Measurements from ENCODE around the gene CDH13. TPM values are rescaled to one million over a fixed set of nuclear protein-coding genes. Genes with fewer than 3 reads are reported as not detected.

The CDH13 gene
- polyA plus RNA-seq, 2 of the 4 experiments (the other 2 are of a cell fraction): not detected

DNA sequence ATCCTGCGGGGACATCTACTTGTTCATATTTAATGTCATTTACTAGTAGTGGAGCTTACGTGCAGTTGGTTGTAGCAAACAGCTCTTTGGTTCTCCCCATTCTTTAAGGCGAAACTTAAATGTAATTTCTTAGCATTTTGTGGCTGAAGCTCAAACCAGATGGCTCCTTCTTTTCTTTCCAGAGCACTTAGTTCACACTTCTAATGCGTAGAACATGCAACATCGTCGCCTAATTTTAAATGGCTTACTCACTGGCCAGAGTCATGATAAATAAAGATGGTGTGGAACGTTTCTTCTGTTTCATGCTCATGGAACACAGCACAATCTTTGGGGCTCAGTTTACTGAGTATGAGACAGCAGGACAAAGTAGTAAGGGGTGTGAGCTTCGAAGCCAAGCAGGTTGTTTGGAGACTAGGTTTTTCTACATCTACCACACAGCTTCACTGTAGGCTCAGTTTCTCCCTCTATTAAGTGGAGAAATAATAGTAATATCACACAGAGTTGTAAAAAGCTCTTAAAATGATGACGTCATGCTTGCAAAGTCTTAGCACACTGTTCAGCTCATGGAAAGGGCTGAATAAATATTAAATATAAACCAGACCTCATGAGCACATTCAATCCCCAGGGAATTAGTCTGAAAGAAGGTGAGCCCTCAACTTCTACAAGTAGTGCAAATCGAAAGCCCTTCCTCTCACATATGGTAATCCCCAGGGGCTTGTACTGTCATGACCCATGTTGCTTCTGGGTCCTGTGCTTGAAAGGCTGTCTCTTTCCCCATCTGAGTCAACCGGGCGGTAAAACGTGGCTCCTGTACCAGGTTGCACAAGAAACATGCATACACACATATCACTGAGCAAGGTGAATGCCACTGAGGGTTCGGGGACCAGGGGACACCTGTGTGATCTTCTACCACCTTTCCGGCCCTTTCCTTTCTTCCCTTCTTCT, 384.3 kb downstream of the CDH13 start:
- H3K27ac ChIP-seq: no peak overlapping the region
- no peaks in the 10 kb centered on the region for H3K9me3 ChIP-seq
- DNase-seq (ENCODE audit: low read depth in 1 of 2, low spot score in 1 of 2) (no peak), FAIRE-seq (no peak), ATAC-seq (no peak)
- no peak overlapping the region for H3K4me2 ChIP-seq
- 3% methylated on average over 15 of the region's 15 CpGs for WGBS (ENCODE audit: missing lambda C conversion rate)
- ChIA-PET CTCF (no interaction called here), POLR2A (no interaction called here)
- no peak for TF ChIP-seq SREBF2 (IDR thresholded peaks at IDR 0.05)
- TF ChIP-seq RAD21 (conservative IDR thresholded peaks at IDR 0.05 in 1 of 2, IDR thresholded peaks at IDR 0.05 in 1 of 2): no peak
- TF ChIP-seq POLR2A (IDR thresholded peaks at IDR 0.05; ENCODE audit: low read length): no peak
- no peak for TF ChIP-seq NPAS2 (CRISPR knock-in tag; IDR thresholded peaks at IDR 0.05; ENCODE audit: borderline replicate concordance)
- no peak for TF ChIP-seq FOSL2 (IDR thresholded peaks at IDR 0.05)
- no peak for TF ChIP-seq FOSL2 (CRISPR knock-in tag; IDR thresholded peaks at IDR 0.05)
- no peak for TF ChIP-seq RNF2 (IDR thresholded peaks at IDR 0.05; ENCODE audit: borderline replicate concordance, low read depth)
- no peak for TF ChIP-seq KDM5A (IDR thresholded peaks at IDR 0.05)
- no peak for TF ChIP-seq HOXB5 (CRISPR knock-in tag; IDR thresholded peaks at IDR 0.05)
- TF ChIP-seq, protein P1, sequence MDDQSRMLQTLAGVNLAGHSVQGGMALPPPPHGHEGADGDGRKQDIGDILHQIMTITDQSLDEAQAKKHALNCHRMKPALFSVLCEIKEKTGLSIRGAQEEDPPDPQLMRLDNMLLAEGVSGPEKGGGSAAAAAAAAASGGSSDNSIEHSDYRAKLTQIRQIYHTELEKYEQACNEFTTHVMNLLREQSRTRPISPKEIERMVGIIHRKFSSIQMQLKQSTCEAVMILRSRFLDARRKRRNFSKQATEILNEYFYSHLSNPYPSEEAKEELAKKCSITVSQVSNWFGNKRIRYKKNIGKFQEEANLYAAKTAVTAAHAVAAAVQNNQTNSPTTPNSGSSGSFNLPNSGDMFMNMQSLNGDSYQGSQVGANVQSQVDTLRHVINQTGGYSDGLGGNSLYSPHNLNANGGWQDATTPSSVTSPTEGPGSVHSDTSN (IDR thresholded peaks at IDR 0.05): no peak
- TF ChIP-seq SMC3 (IDR thresholded peaks at IDR 0.05): no peak
- no peak overlapping the region for H3K4me3 ChIP-seq
- H3K4me1 ChIP-seq: no peaks in the 10 kb centered on the region

DNA sequence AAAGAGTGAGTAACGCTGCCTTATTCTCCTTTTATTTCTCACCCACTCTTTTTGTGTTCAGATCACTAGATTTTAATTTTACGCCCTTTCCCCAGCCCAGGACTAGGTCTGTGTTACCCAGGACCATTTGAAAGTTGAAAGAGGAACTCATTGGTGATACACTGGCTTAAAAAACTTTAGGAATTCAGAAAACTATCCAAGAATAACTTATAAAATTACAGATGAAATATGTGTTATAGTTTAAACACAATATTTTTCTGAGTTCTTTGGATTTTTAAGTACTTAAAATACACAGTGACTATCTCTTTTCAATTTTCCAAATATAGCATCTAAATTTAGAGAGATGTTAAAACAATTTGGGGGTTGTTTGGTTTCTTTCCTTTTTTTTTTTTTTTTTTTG, 385.2 kb downstream of the CDH13 start:
- Histone ChIP-seq H3K27ac (no peak overlapping the region), H3K4me3 (no peak overlapping the region), H3K4me1 (no peaks in the 10 kb centered on the region), H3K4me2 (no peak overlapping the region), H3K9me3 (no peaks in the 10 kb centered on the region)
- TF ChIP-seq GATA3 (IDR thresholded peaks at IDR 0.05; ENCODE audit: borderline replicate concordance): no peak
- no peak for TF ChIP-seq RAD21 (conservative IDR thresholded peaks at IDR 0.05 in 1 of 2, IDR thresholded peaks at IDR 0.05 in 1 of 2)
- TF ChIP-seq HEYL (CRISPR knock-in tag; IDR thresholded peaks at IDR 0.05): no peak
- TF ChIP-seq, protein P2, sequence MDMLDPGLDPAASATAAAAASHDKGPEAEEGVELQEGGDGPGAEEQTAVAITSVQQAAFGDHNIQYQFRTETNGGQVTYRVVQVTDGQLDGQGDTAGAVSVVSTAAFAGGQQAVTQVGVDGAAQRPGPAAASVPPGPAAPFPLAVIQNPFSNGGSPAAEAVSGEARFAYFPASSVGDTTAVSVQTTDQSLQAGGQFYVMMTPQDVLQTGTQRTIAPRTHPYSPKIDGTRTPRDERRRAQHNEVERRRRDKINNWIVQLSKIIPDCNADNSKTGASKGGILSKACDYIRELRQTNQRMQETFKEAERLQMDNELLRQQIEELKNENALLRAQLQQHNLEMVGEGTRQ (IDR thresholded peaks at IDR 0.05): no peak
- TF ChIP-seq ESRRA (IDR thresholded peaks at IDR 0.05; ENCODE audit: borderline replicate concordance, low read length): no peak
- TF ChIP-seq HMGXB4 (CRISPR knock-in tag; IDR thresholded peaks at IDR 0.05; ENCODE audit: borderline replicate concordance): no peak
- no peak for TF ChIP-seq EHF (CRISPR knock-in tag; IDR thresholded peaks at IDR 0.05)
- no peak for TF ChIP-seq NR3C1 (IDR thresholded peaks at IDR 0.05)
- TF ChIP-seq MAX (IDR thresholded peaks at IDR 0.05): no peak
- TF ChIP-seq SREBF2 (IDR thresholded peaks at IDR 0.05): no peak
- ChIA-PET POLR2A (no interaction called here), CTCF (no interaction called here)
- WGBS (ENCODE audit: missing lambda C conversion rate): 4% methylated on average over 2 of the region's 2 CpGs
- FAIRE-seq (no peak), DNase-seq (ENCODE audit: low read depth in 1 of 2, low spot score in 1 of 2) (no peak), ATAC-seq (no peak)

DNA sequence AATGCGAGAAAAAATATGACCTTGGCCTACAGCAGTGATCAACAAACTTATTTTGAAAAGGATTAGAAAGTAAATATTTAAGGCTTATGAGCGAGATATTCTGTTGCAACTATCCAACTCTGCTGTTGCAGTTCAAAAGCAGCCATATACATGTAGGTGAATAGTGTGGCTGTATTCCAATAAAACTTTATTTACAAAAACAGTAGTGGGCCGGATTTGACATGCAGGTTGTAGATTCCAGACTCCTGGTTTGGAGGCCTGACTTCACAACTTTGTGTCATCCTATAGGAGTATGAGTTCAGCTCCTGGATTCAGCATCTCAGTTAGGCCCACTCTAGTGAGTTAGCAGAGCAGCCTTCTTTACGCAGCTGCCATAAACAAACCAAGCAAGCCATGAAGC, 386.3 kb downstream of the CDH13 start:
- POLR2A ChIA-PET: no interaction called here
- FAIRE-seq (no peak), DNase-seq (ENCODE audit: low read depth in 1 of 2, low spot score in 1 of 2) (no peak), ATAC-seq (no peak)
- WGBS (ENCODE audit: missing lambda C conversion rate): 19% methylated on average over 4 of the region's 4 CpGs
- CTCF ChIA-PET: no interaction called here
- Histone ChIP-seq H3K4me2 (no peak overlapping the region), H3K27ac (no peak overlapping the region), H3K4me3 (no peak overlapping the region), H3K9me3 (no peaks in the 10 kb centered on the region), H3K4me1 (no peaks in the 10 kb centered on the region)
- TF ChIP-seq HOXA7 (CRISPR knock-in tag; IDR thresholded peaks at IDR 0.05) (no peak), HEYL (CRISPR knock-in tag; IDR thresholded peaks at IDR 0.05) (no peak), PHF8 (IDR thresholded peaks at IDR 0.05; ENCODE audit: borderline replicate concordance, low read depth) (no peak), HDAC2 (IDR thresholded peaks at IDR 0.05) (no peak), MYC (IDR thresholded peaks at IDR 0.05; ENCODE audit: borderline replicate concordance, low read length) (no peak), TP53 (CRISPR knock-in tag; IDR thresholded peaks at IDR 0.05) (no peak), ZNF302 (CRISPR knock-in tag; IDR thresholded peaks at IDR 0.05) (no peak), CBX8 (IDR thresholded peaks at IDR 0.05) (no peak), BHLHE40 (IDR thresholded peaks at IDR 0.05; ENCODE audit: low read depth, low read length) (no peak), RAD21 (conservative IDR thresholded peaks at IDR 0.05 in 1 of 2, IDR thresholded peaks at IDR 0.05 in 1 of 2) (no peak), JUNB (IDR thresholded peaks at IDR 0.05) (no peak), HOXB5 (CRISPR knock-in tag; IDR thresholded peaks at IDR 0.05) (no peak), CHD2 (IDR thresholded peaks at IDR 0.05; ENCODE audit: low read length, partially characterized antibody) (no peak), NPAS2 (CRISPR knock-in tag; IDR thresholded peaks at IDR 0.05; ENCODE audit: borderline replicate concordance) (no peak)
- TF ChIP-seq, protein P3, sequence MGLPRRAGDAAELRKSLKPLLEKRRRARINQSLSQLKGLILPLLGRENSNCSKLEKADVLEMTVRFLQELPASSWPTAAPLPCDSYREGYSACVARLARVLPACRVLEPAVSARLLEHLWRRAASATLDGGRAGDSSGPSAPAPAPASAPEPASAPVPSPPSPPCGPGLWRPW (IDR thresholded peaks at IDR 0.05): no peak
- TF ChIP-seq, protein P4, sequence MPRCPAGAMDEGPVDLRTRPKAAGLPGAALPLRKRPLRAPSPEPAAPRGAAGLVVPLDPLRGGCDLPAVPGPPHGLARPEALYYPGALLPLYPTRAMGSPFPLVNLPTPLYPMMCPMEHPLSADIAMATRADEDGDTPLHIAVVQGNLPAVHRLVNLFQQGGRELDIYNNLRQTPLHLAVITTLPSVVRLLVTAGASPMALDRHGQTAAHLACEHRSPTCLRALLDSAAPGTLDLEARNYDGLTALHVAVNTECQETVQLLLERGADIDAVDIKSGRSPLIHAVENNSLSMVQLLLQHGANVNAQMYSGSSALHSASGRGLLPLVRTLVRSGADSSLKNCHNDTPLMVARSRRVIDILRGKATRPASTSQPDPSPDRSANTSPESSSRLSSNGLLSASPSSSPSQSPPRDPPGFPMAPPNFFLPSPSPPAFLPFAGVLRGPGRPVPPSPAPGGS (IDR thresholded peaks at IDR 0.05): no peak
